ENCODE measurements around the gene CNDP1. TPM values are rescaled to one million over a fixed set of nuclear protein-coding genes. Genes with fewer than 3 reads are reported as not detected.

The CNDP1 gene
- total RNA-seq, 2 experiments from 2014 or later, result 0.25 to 0.39 TPM

DNA sequence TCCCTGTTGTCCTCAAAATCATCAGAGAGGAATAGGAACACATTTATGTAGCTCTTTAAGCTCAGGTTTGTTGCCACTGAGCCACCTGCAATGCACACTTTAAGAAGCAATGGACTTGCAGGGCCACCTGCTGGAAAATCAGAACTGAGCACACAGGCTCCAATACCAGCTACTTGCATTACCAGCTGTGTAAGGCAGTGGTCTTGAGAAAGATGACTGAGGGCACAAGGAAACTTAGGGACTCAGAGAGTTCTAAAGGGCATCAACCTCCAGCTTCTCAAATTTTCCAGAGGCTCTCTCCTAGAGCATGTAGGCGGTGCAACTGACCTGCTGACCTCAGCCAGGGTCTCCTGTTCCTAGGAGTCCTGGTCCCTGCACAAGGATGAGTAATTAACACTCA, 40.6 kb upstream of the CNDP1 start:
- H3K9me3 Mint-ChIP-seq, result no peaks in the 10 kb centered on the region
- TF ChIP-seq, protein P1, sequence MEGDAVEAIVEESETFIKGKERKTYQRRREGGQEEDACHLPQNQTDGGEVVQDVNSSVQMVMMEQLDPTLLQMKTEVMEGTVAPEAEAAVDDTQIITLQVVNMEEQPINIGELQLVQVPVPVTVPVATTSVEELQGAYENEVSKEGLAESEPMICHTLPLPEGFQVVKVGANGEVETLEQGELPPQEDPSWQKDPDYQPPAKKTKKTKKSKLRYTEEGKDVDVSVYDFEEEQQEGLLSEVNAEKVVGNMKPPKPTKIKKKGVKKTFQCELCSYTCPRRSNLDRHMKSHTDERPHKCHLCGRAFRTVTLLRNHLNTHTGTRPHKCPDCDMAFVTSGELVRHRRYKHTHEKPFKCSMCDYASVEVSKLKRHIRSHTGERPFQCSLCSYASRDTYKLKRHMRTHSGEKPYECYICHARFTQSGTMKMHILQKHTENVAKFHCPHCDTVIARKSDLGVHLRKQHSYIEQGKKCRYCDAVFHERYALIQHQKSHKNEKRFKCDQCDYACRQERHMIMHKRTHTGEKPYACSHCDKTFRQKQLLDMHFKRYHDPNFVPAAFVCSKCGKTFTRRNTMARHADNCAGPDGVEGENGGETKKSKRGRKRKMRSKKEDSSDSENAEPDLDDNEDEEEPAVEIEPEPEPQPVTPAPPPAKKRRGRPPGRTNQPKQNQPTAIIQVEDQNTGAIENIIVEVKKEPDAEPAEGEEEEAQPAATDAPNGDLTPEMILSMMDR (IDR thresholded peaks at IDR 0.05), result peak; percentile 84
- H3K27me3 Mint-ChIP-seq, result no peaks in the 10 kb centered on the region
- H3K27ac ChIP-seq (ENCODE audit: low read depth in 1 of 2, low read length in 2 of 2), result no peak overlapping the region
- H3K36me3 ChIP-seq (ENCODE audit: insufficient read depth, low read length), result no peaks in the 10 kb centered on the region
- intact Hi-C loops (cut with DNase I, micrococcal nuclease), result loop anchor here (1.0 to 10.0 kb wide), 7 partner anchors 57 to 1991 kb away; no protein-coding TSS in a partner anchor
- POLR2A ChIA-PET, result interaction anchor here (0.5 to 4.8 kb wide), 10 partner anchors 85 to 183 kb away, joined by 3 to 69 read pairs (median 3); no protein-coding TSS in a partner anchor
- peaks cover 21% of the 10 kb centered on the region for H3K36me3 Mint-ChIP-seq (ENCODE audit: low read depth)
- peaks cover 39% of the 10 kb centered on the region for H3K4me1 Mint-ChIP-seq (ENCODE audit: low read depth)
- ATAC-seq (ENCODE audit: poor library complexity) (peak; percentile 64), DNase-seq (peak; percentile 45 to 89 (median 60))
- peaks cover 27% of the 10 kb centered on the region for H3K4me1 ChIP-seq (ENCODE audit: insufficient read depth, low read length)
- H3K27me3 ChIP-seq (ENCODE audit: control insufficient read depth in 1 of 2, insufficient read depth in 2 of 2, low read length in 2 of 2), result no peaks in the 10 kb centered on the region
- CTCF ChIA-PET, result interaction anchor here (0.6 to 5.7 kb wide), 25 partner anchors 11 to 337 kb away, joined by 3 to 147 read pairs (median 4); partner anchors contain the start of gene CYB5A
- peak overlapping the region; percentile 68 for H3K4me3 Mint-ChIP-seq
- peak overlapping the region; percentile 97 for H3K27ac Mint-ChIP-seq
- H3K4me3 ChIP-seq (ENCODE audit: low read length), result no peak overlapping the region
- peaks cover 0 to 4% of the 10 kb centered on the region in 2 experiments for H3K9me3 ChIP-seq (ENCODE audit: control insufficient read depth in 1 of 2, insufficient read depth in 1 of 2, low read length in 2 of 2)

DNA sequence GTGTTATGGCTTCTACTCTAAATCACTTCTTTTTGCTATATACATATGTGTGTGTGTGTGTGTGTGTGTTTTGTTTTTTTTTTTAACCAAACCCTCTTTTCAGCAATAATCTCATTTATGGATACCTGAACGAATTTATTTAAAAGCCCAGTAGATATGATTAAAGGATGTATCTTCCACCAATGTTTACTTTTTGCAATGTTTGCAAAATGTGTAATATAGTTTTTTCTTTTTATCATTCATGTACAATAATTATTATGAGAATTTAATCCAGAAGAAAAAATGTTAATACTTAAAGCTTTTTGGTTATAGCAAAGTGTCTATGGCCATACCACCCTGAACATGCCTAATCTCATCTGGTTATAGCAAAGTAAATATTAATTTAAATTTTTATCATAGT, 39.8 kb upstream of the CNDP1 start:
- peaks cover 0 to 4% of the 10 kb centered on the region in 2 experiments for H3K9me3 ChIP-seq (ENCODE audit: control insufficient read depth in 1 of 2, insufficient read depth in 1 of 2, low read length in 2 of 2)
- H3K4me1 ChIP-seq (ENCODE audit: insufficient read depth, low read length), result peaks cover 33% of the 10 kb centered on the region
- no peak for DNase-seq
- no peak overlapping the region for H3K27ac ChIP-seq (ENCODE audit: low read depth in 1 of 2, low read length in 2 of 2)
- TF ChIP-seq, protein P1 (IDR thresholded peaks at IDR 0.05), result no peak
- CTCF ChIA-PET, result interaction anchor here (1.6 to 5.7 kb wide), 4 partner anchors 11 to 184 kb away, joined by 5 to 147 read pairs (median 10); no protein-coding TSS in a partner anchor
- intact Hi-C loops (cut with DNase I, micrococcal nuclease), result loop anchor here in 1 of 2 experiments (10.0 kb wide), 1 partner anchor 1990 kb away; no protein-coding TSS in a partner anchor
- no peaks in the 10 kb centered on the region for H3K27me3 ChIP-seq (ENCODE audit: control insufficient read depth in 1 of 2, insufficient read depth in 2 of 2, low read length in 2 of 2)
- Mint-ChIP-seq H3K36me3 (ENCODE audit: low read depth) (peaks cover 28% of the 10 kb centered on the region), H3K4me1 (ENCODE audit: low read depth) (peaks cover 48% of the 10 kb centered on the region), H3K27me3 (no peaks in the 10 kb centered on the region), H3K27ac (peak overlapping the region; percentile 97), H3K4me3 (peak overlapping the region; percentile 73), H3K9me3 (no peaks in the 10 kb centered on the region)
- H3K4me3 ChIP-seq (ENCODE audit: low read length), result no peak overlapping the region
- H3K36me3 ChIP-seq (ENCODE audit: insufficient read depth, low read length), result no peaks in the 10 kb centered on the region
- ATAC-seq (ENCODE audit: poor library complexity), result no peak
- POLR2A ChIA-PET, result interaction anchor here (4.7 to 4.8 kb wide), 2 partner anchors 120 to 140 kb away, joined by 69 read pairs; no protein-coding TSS in a partner anchor

DNA sequence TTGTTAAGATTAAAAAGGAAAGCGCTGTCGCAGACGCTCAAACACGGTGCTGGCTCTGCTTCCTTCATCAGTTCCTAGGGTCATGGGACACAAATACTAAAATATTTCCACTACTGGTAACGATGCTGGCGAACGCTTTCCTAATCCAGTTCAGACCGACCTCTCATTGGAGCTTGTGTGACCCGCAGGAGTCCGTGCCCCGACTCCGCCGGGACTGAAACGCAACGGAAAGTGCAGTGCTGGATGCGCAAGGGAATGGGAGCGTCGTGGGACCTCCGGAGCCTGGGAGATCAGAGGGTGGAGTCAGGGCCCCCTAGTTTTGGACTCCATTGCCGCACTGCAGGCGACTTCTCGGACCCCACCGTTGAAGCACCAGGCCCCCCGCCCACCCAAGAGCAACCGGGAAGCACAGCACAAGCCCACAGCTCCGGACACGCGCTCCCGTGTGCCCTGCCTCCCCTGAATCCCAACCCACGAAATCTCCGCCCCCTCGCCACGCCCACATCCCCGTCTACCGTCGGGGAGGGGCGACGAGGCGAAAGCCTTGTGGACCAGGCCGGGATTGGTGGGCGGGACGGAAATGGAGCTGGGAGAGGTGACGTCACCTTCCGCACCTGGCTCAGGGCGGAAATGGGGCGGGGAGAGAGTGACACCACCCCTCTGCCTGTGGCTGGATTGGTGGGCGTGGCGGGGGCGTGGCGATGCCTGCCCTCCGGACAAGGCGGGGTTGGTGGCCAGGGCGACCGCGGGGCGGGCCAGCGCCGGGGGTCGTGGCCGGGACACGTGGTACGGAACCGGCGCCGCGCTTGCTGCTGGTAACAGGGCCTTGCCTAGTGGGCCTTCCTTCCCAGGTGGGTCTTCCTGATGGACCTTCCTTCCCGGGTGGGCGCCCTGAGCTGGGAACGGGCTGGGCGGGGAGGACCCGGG, 38.5 kb upstream of the CNDP1 start, which contains the start of gene CNDP2:
CNDP2 (plus strand) TSS at position 783 of the 927 bp plus-strand sequence. CDS start 3,611 bp downstream, outside the sequence.
- intact Hi-C loops (cut with DNase I, micrococcal nuclease), result loop anchor here (1.0 to 10.0 kb wide), 4 partner anchors 37 to 1989 kb away; partner anchors contain the start of gene TSHZ1 (in 1 of the 2)
- ATAC-seq (ENCODE audit: poor library complexity) (peak; percentile 63), DNase-seq (peak; percentile 91 to 100 (median 98))
- Mint-ChIP-seq H3K27me3 (no peaks in the 10 kb centered on the region), H3K27ac (peak within 1 kb of the TSS; percentile 97), H3K4me1 (ENCODE audit: low read depth) (peaks cover 61% of the 10 kb centered on the region), H3K36me3 (ENCODE audit: low read depth) (peaks cover 39% of the 10 kb centered on the region), H3K4me3 (peak within 1 kb of the TSS; percentile 99), H3K9me3 (no peaks in the 10 kb centered on the region)
- CTCF ChIA-PET, result interaction anchor here (0.6 to 5.7 kb wide), 5 partner anchors 8 to 185 kb away, joined by 3 to 147 read pairs (median 4); no protein-coding TSS in a partner anchor
- H3K4me3 ChIP-seq (ENCODE audit: low read length), result peak within 1 kb of the TSS; percentile 80
- H3K27ac ChIP-seq (ENCODE audit: low read depth in 1 of 2, low read length in 2 of 2), result peak within 1 kb of the TSS; percentile 78 to 86
- no peaks in the 10 kb centered on the region for H3K27me3 ChIP-seq (ENCODE audit: control insufficient read depth in 1 of 2, insufficient read depth in 2 of 2, low read length in 2 of 2)
- peaks cover 41% of the 10 kb centered on the region for H3K4me1 ChIP-seq (ENCODE audit: insufficient read depth, low read length)
- TF ChIP-seq, protein P1 (IDR thresholded peaks at IDR 0.05), result no peak
- POLR2A ChIA-PET, result interaction anchor here (1.2 to 4.8 kb wide), 10 partner anchors 25 to 713 kb away, joined by 3 to 69 read pairs (median 8); partner anchors contain the start of genes PTGR3 and ZNF407
- H3K9me3 ChIP-seq (ENCODE audit: control insufficient read depth in 1 of 2, insufficient read depth in 1 of 2, low read length in 2 of 2), result peaks cover 0 to 4% of the 10 kb centered on the region in 2 experiments
- no peaks in the 10 kb centered on the region for H3K36me3 ChIP-seq (ENCODE audit: insufficient read depth, low read length)
